PFSK-1 (cell line): ENCODE measurements around the gene NFKBIL1.

Experiments used
- POLR2AphosphoS5 ChIP-seq: IDR thresholded peaks from 2 replicates; pipeline ENCODE4 v1.6.1; 2012; ENCODE audit warnings: low read depth, mild to moderate bottlenecking, control low read depth, low read length, moderate library complexity
- REST ChIP-seq, 2 experiments: IDR thresholded peaks; 2 replicates each; pipeline versions ENCODE4 v1.6.1 to v1.8.0; 2011 to 2012; ENCODE audit warnings: low read depth in 2 of 2, low read length in 2 of 2, control low read depth in 1 of 2, inconsistent platforms in 1 of 2, mild to moderate bottlenecking in 1 of 2, moderate library complexity in 1 of 2; ENCODE audit not compliant: insufficient read depth in 1 of 2

GRCh38 chr6:31575335-31575901, 28.0 kb downstream of the NFKBIL1 start, which contains the start of gene TNF:
- TF ChIP-seq REST (IDR thresholded peaks at IDR 0.05; ENCODE audit: insufficient read depth in 1 of 2, low read depth in 2 of 2, low read length in 2 of 2) (no peak), POLR2AphosphoS5 (no peak)
